H9 (cell line): ENCODE results near the gene RNF13. TPM values are rescaled to one million over a fixed set of nuclear protein-coding genes. Genes with fewer than 3 reads are reported as not detected.

Experiments used
- DNase-seq: peaks from one replicate; pipeline ENCODE4 v3.0.0-alpha.2; 2017
- H2AFZ ChIP-seq: one replicate; pipeline ENCODE4 v1.6.1; 2013; ENCODE audit warnings: mild to moderate bottlenecking, low read length, control low read depth, moderate library complexity
- H2AK5ac ChIP-seq: 2 replicates; pipeline ENCODE4 v1.6.1; 2013; ENCODE audit warnings: low read length, control low read depth, mixed read lengths; ENCODE audit not compliant: insufficient read length
- H2BK120ac ChIP-seq: one replicate; pipeline ENCODE4 v1.6.1; 2013; ENCODE audit warnings: low read depth, mild to moderate bottlenecking, low read length, control low read depth, inconsistent platforms; ENCODE audit not compliant: poor library complexity, severe bottlenecking
- H2BK12ac ChIP-seq: 2 replicates; pipeline ENCODE4 v1.6.1; 2013; ENCODE audit warnings: low read length, control low read depth, mixed read lengths, low read depth; ENCODE audit not compliant: insufficient read length
- H2BK15ac ChIP-seq: 2 replicates; pipeline ENCODE4 v1.6.1; 2013; ENCODE audit warnings: low read depth, low read length, control low read depth
- H2BK20ac ChIP-seq: one replicate; pipeline ENCODE4 v1.6.1; 2013; ENCODE audit warnings: low read depth, mild to moderate bottlenecking, low read length, control low read depth, inconsistent platforms; ENCODE audit not compliant: poor library complexity, severe bottlenecking
- H2BK5ac ChIP-seq: 2 replicates; pipeline ENCODE4 v1.6.1; 2013; ENCODE audit warnings: low read length, control low read depth, mixed read lengths; ENCODE audit not compliant: insufficient read length
- H3K14ac ChIP-seq: 2 replicates; pipeline ENCODE4 v1.6.1; 2013; ENCODE audit warnings: low read length, control low read depth; ENCODE audit not compliant: insufficient read depth
- H3K18ac ChIP-seq: 2 replicates; pipeline ENCODE4 v1.6.1; 2013; ENCODE audit warnings: low read depth, mild to moderate bottlenecking, mixed read lengths, low read length, control low read depth; ENCODE audit not compliant: insufficient read length
- H3K23ac ChIP-seq: 2 replicates; pipeline ENCODE4 v1.6.1; 2013; ENCODE audit warnings: low read length, control low read depth, mixed read lengths, low read depth; ENCODE audit not compliant: insufficient read length
- H3K23me2 ChIP-seq: 2 replicates; pipeline ENCODE4 v1.6.1; 2013; ENCODE audit warnings: low read depth, mild to moderate bottlenecking, mixed read lengths, low read length, control low read depth; ENCODE audit not compliant: insufficient read length, poor library complexity, severe bottlenecking
- H3K27ac ChIP-seq: 2 replicates; pipeline ENCODE4 v1.5.1; 2013; ENCODE audit warnings: low read length, control low read depth, mixed read lengths, low read depth; ENCODE audit not compliant: insufficient read length
- H3K27me3 ChIP-seq: 2 replicates; pipeline ENCODE4 v1.6.1; 2013; ENCODE audit warnings: low read length, control low read depth, inconsistent platforms; ENCODE audit not compliant: insufficient read depth
- H3K4ac ChIP-seq: 2 replicates; pipeline ENCODE4 v1.6.1; 2013; ENCODE audit warnings: low read depth, mild to moderate bottlenecking, control low read depth, inconsistent platforms, low read length, moderate library complexity
- H3K4me1 ChIP-seq: 2 replicates; pipeline ENCODE4 v1.6.1; 2013; ENCODE audit warnings: low read length, control low read depth, inconsistent platforms; ENCODE audit not compliant: insufficient read depth
- H3K4me2 ChIP-seq: 2 replicates; pipeline ENCODE4 v1.6.1; 2013; ENCODE audit warnings: low read length, control low read depth, mixed read lengths; ENCODE audit not compliant: insufficient read length, insufficient read depth
- H3K56ac ChIP-seq: 2 replicates; pipeline ENCODE4 v1.6.1; 2013; ENCODE audit warnings: low read depth, mild to moderate bottlenecking, mixed read lengths, low read length, control low read depth; ENCODE audit not compliant: insufficient read length
- H3K79me1 ChIP-seq: 2 replicates; pipeline ENCODE4 v1.6.1; 2013; ENCODE audit warnings: low read depth, mild to moderate bottlenecking, moderate library complexity, low read length, control low read depth, inconsistent platforms; ENCODE audit not compliant: insufficient read depth, poor library complexity, severe bottlenecking
- H3K79me2 ChIP-seq: 2 replicates; pipeline ENCODE4 v1.6.1; 2013; ENCODE audit warnings: low read length, control low read depth, inconsistent platforms; ENCODE audit not compliant: insufficient read depth
- H3K9ac ChIP-seq: 2 replicates; pipeline ENCODE4 v1.6.1; 2013; ENCODE audit warnings: low read length, control low read depth, mixed read lengths; ENCODE audit not compliant: insufficient read length; ENCODE audit errors: extremely low read depth
- H3K9me3 ChIP-seq: one replicate; pipeline ENCODE4 v1.6.1; 2013; ENCODE audit warnings: low read depth, low read length, inconsistent platforms; ENCODE audit not compliant: control insufficient read depth
- H3T11ph ChIP-seq: one replicate; pipeline ENCODE4 v1.6.1; 2013; ENCODE audit warnings: mild to moderate bottlenecking, low read length, control low read depth, inconsistent platforms
- H4K20me1 ChIP-seq: one replicate; pipeline ENCODE4 v1.6.1; 2013; ENCODE audit not compliant: control insufficient read depth, insufficient read length, insufficient read depth
- H4K5ac ChIP-seq: 2 replicates; pipeline ENCODE4 v1.6.1; 2013; ENCODE audit warnings: low read depth, mild to moderate bottlenecking, mixed read lengths, low read length, control low read depth; ENCODE audit not compliant: insufficient read length
- H4K8ac ChIP-seq: replicated peaks from 2 replicates; pipeline ENCODE4 v1.6.1; 2013; ENCODE audit warnings: low read length, control low read depth, mixed read lengths, low read depth; ENCODE audit not compliant: insufficient read length
- H4K91ac ChIP-seq: 2 replicates; pipeline ENCODE4 v1.6.1; 2013; ENCODE audit warnings: low read depth, mild to moderate bottlenecking, moderate library complexity, mixed read lengths, low read length, control low read depth; ENCODE audit not compliant: insufficient read length
- H3K27ac Mint-ChIP-seq, 3 experiments: 2 replicates in 2 of 3; 3 replicates in 1 of 3; pipeline ENCODE4 v1.8.0; 2020 to 2021; ENCODE audit warnings: mixed read lengths in 3 of 3, mild to moderate bottlenecking in 1 of 3, moderate library complexity in 1 of 3
- H3K27me3 Mint-ChIP-seq: 2 replicates; pipeline ENCODE4 v1.8.0; 2021; ENCODE audit warnings: low read depth, mild to moderate bottlenecking, moderate library complexity, mixed read lengths
- H3K36me3 Mint-ChIP-seq, 3 experiments: 2 replicates in 2 of 3; 3 replicates in 1 of 3; pipeline ENCODE4 v1.8.0; 2020 to 2021; ENCODE audit warnings: low read depth in 3 of 3, mixed read lengths in 3 of 3; ENCODE audit not compliant: insufficient read depth in 1 of 3
- H3K4me1 Mint-ChIP-seq, 2 experiments: 2 replicates each; pipeline ENCODE4 v1.8.0; 2020; ENCODE audit warnings: mixed read lengths in 2 of 2
- H3K4me3 Mint-ChIP-seq, 2 experiments: 2 replicates in 1 of 2; 3 replicates in 1 of 2; pipeline ENCODE4 v1.8.0; 2020 to 2021; ENCODE audit warnings: mild to moderate bottlenecking in 2 of 2, mixed read lengths in 2 of 2, moderate library complexity in 1 of 2
- H3K9me3 Mint-ChIP-seq, 2 experiments: 2 replicates in 1 of 2; 3 replicates in 1 of 2; pipeline ENCODE4 v1.8.0; 2020; ENCODE audit warnings: mild to moderate bottlenecking in 2 of 2, mixed read lengths in 2 of 2, moderate library complexity in 1 of 2
- WGBS: extraction: QIAGEN DNeasy Blood & Tissue Kit; methylation state at CpG from one replicate; pipeline ENCODE4 v1.1.7; 2013; ENCODE audit warnings: missing lambda C conversion rate, low lambda C conversion rate, mixed read lengths; ENCODE audit not compliant: insufficient read length; ENCODE audit errors: extremely low coverage; 5-methylcytosine and 5-hydroxymethylcytosine counted together
- total RNA-seq: library from RNA; stranded (reverse); gene quantifications from 2 replicates; pipeline ENCODE4 v1.2.1, GENCODE V29; 2021
- TF ChIP-seq, protein P1 (sequence below): fragments of 200-600 bp; sonication (generic); conservative IDR thresholded peaks from 3 replicates; pipeline ENCODE4 v1.8.0; 2021; ENCODE audit warnings: antibody characterized with exemption, mild to moderate bottlenecking

Gene RNF13
- total RNA-seq, 1 experiment from 2014 or later, result 23.4 TPM

DNA sequence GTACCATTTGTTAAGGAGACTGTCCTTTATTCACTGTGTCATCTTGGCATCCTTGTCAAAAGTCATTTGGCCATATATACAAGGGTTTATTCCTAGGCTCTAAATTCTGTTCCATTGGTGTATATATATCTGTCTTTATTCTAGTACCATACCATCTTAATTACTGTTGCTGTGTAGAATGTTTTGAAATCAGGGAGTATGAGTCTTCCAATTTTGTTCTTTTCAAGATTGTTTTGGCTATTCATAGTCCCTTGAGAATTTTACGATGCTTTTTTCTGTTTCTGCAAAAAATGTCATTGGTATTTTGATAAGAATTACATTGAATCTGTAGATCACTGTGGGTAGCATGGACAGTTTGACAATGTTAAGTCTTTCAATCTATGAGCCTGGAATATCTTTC, 128.9 kb downstream of the RNF13 start:
- no peak overlapping the region for H2AK5ac ChIP-seq
- no peak overlapping the region for H3K4ac ChIP-seq
- H2BK120ac ChIP-seq, result no peak overlapping the region
- no peaks in the 10 kb centered on the region for H3K4me1 ChIP-seq
- no peaks in the 10 kb centered on the region for H3K27me3 ChIP-seq
- H3K4me2 ChIP-seq, result no peak overlapping the region
- H3K23ac ChIP-seq, result no peak overlapping the region
- no peak overlapping the region for H3T11ph ChIP-seq
- H3K9me3 ChIP-seq, result no peaks in the 10 kb centered on the region
- no peak overlapping the region for H3K56ac ChIP-seq
- H3K4me1 Mint-ChIP-seq, result no peaks in the 10 kb centered on the region
- no peak overlapping the region for H2BK12ac ChIP-seq
- no peak for DNase-seq
- no peaks in the 10 kb centered on the region for H3K79me1 ChIP-seq
- no peak overlapping the region for H2BK20ac ChIP-seq
- no peak overlapping the region for H3K9ac ChIP-seq
- no peaks in the 10 kb centered on the region for H3K79me2 ChIP-seq
- no peak overlapping the region for H2BK5ac ChIP-seq
- H3K27ac ChIP-seq, result no peak overlapping the region
- H3K27me3 Mint-ChIP-seq, result no peaks in the 10 kb centered on the region; the same call in 1 of the 2 replicates
- no peak overlapping the region for H2AFZ ChIP-seq
- H3K9me3 Mint-ChIP-seq, result peaks cover 39 to 46% of the 10 kb centered on the region in 2 experiments
- no peaks in the 10 kb centered on the region for H3K23me2 ChIP-seq
- H3K18ac ChIP-seq, result no peak overlapping the region
- no peak overlapping the region for H4K5ac ChIP-seq
- H4K8ac ChIP-seq, result no peak overlapping the region
- H2BK15ac ChIP-seq, result no peak overlapping the region
- no CpG with 5 or more reads among the region's 1 CpG for WGBS
- peaks cover 50 to 52% (median 50%) of the 10 kb centered on the region in 3 experiments for H3K36me3 Mint-ChIP-seq
- no peak overlapping the region for H3K4me3 Mint-ChIP-seq
- TF ChIP-seq, protein P1, sequence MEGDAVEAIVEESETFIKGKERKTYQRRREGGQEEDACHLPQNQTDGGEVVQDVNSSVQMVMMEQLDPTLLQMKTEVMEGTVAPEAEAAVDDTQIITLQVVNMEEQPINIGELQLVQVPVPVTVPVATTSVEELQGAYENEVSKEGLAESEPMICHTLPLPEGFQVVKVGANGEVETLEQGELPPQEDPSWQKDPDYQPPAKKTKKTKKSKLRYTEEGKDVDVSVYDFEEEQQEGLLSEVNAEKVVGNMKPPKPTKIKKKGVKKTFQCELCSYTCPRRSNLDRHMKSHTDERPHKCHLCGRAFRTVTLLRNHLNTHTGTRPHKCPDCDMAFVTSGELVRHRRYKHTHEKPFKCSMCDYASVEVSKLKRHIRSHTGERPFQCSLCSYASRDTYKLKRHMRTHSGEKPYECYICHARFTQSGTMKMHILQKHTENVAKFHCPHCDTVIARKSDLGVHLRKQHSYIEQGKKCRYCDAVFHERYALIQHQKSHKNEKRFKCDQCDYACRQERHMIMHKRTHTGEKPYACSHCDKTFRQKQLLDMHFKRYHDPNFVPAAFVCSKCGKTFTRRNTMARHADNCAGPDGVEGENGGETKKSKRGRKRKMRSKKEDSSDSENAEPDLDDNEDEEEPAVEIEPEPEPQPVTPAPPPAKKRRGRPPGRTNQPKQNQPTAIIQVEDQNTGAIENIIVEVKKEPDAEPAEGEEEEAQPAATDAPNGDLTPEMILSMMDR, result no peak
- no peaks in the 10 kb centered on the region for H4K20me1 ChIP-seq
- H3K27ac Mint-ChIP-seq, result no peak overlapping the region
- H3K14ac ChIP-seq, result no peak overlapping the region
- no peak overlapping the region for H4K91ac ChIP-seq
